GM18858 (cell line): ENCODE data around the gene FLNB.

Experiments
- ATAC-seq: cut with Tn5 transposase; IDR thresholded peaks from one replicate; pipeline ENCODE4 v1.9.1; 2021; ENCODE audit not compliant: unreplicated experiment

FLNB gene

GRCh38 chr3:58028902-58029301, 20.7 kb downstream of the FLNB start:
- no peak for ATAC-seq

- no peak for ATAC-seq
Observed at GRCh38 chr3:58029842-58030584, 21.8 kb downstream of the FLNB start.

GRCh38 chr3:58032186-58032585, 24.0 kb downstream of the FLNB start:
- no peak for ATAC-seq

- ATAC-seq = peak; percentile 96
Observed at GRCh38 chr3:58034738-58035523, 26.7 kb downstream of the FLNB start.

- ATAC-seq = no peak
Observed at GRCh38 chr3:58035524-58036255, 27.5 kb downstream of the FLNB start.

GRCh38 chr3:58036293-58037032, 28.2 kb downstream of the FLNB start:
- ATAC-seq = no peak

- ATAC-seq = no peak
Observed at GRCh38 chr3:58037141-58037910, 29.1 kb downstream of the FLNB start.

GRCh38 chr3:58038675-58039292, 30.6 kb downstream of the FLNB start:
- no peak for ATAC-seq

- ATAC-seq = no peak
Observed at GRCh38 chr3:58039601-58040000, 31.4 kb downstream of the FLNB start.

GRCh38 chr3:58041182-58041825, 33.1 kb downstream of the FLNB start:
- ATAC-seq = no peak

GRCh38 chr3:58041826-58042324, 33.7 kb downstream of the FLNB start:
- peak; percentile 77 for ATAC-seq

- ATAC-seq = no peak
Observed at GRCh38 chr3:58042947-58043707, 34.9 kb downstream of the FLNB start.

- no peak for ATAC-seq
Observed at GRCh38 chr3:58043933-58044332, 35.7 kb downstream of the FLNB start.

GRCh38 chr3:58044691-58045483, 36.7 kb downstream of the FLNB start:
- ATAC-seq = no peak

GRCh38 chr3:58047826-58048225, 39.6 kb downstream of the FLNB start:
- ATAC-seq = no peak

GRCh38 chr3:58048301-58048700, 40.1 kb downstream of the FLNB start:
- no peak for ATAC-seq

GRCh38 chr3:58049143-58049785, 41.0 kb downstream of the FLNB start:
- no peak for ATAC-seq
